Measurements from ENCODE around the gene CACTIN.

The CACTIN gene

DNA sequence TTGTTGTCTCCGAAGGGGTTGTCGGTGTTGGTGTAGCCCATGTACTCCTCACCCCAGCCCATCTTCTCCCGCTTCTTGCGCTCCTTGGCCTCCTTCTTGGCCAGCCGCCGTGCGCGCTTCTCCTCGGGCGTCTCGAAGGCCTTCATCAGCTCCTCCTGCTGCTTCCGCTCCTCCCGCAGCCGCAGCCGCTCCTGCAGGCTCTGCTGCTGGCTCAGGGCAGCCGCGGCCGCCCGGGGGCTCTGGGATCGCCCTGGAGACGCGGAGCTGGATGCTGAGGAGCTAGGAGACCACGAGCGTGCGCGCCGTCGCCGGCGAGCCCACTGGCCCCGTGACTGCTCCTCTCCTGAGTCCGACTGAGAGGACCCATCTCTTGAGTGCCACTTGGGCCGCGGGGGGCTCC, 2.9 kb downstream of the CACTIN start:
- FAIRE-seq: no peak

DNA sequence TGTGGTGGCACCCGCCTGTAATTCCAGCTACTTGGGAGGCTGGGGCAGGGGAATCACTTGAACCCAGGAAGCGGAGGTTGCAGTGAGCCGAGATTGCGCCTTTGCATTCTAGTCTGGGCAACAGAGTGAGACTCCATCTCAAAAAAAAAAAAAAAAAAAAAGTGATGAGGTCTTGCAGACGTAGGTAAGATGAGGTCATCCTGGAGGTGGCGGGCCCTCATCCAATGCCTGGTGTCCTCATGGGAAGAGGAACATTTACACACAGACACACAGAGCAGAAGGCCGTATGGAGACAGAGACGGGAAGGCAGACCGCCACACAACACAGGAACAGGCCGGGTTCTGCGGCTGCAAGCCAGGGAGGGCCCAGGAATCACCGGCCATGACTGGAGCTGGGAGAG, 4.4 kb downstream of the CACTIN start:
- FAIRE-seq: no peak

DNA sequence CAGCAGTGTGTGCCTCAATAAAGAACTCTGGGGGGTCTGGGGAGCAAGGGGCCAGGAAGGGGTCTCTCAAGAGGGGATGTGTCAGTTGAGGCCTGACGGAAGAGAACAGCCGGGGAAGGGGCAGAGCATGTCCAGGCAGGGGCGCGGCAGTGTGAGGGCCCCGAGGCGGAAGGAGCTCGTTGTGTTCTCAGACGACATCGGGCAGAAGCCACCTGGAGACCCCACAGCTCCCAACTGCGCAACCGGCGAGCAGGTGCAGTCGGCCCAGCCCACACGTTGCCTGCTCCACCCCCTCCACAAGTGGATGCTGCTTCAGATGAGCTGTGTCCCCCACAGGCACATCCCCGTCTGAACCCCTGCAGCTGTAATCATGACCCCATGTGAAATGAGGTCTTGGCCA, 4.9 kb downstream of the CACTIN start:
- FAIRE-seq: no peak

DNA sequence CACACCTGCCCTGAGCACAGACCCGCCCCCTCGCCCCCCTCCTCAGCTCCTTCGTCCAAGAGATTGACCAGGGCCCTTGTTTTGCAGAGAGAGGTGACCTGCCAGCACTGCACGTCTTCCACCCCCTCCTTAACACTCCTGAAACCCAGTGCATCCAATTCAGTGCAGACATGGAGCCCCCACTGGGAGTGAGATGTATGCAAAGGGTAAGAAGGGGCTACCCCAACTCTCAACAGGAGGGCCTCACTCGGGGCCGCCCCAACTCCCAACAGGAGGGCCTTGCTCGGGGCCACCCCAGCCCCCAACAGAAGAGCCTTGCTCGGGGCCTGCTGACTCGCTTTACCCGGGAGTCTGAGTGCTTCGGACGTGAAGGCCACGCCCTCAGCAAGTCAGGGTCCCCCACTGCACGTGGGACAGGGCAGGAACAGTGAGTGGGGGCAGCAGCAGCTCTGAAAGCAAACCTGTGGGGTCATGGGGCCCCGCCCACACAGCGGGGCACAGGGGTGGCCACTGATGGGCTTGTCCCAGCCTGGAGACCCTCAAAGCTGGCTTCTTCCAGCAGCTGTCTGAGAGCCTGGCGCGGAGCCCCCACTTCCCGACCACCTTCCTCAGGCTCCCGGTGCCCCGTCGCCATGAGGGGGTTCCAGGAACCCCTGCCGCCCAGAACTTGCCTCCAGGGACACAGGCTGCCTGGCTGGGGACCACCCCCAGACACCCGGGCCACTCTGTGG, 5.6 kb downstream of the CACTIN start:
- FAIRE-seq: no peak

DNA sequence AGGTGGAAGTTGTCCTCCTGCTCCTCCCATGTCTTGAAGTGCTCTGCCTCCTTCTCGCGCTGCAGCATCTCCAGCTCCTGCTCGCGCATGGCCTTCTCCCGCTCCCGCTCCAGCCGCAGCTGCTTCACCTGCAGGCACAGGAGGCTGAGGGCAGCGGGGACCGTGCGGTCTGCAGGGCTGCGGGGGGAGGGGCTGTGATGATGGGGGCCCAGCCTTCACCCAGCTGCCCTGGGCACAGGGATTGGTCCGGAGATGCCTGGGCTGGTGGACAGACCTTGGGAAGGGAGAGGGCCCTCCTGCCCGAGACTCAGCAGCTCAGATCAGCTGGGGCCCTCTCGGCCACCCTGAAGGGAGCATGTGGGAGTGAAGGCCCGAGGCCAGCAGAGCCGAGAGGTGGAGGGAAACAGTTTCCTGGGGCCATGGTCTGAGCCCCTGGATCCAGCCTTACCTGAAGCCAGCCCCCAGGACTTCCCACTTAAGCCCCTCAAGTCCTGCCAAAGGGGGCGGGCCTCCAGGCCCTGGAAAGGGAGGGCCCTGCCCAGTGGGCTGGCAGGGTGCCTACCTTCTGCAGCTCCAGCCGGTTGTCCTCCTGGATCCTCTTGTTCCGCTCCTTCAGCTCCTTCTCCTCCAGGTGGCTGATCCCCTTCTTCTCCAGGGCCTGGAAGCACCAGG, 6.3 kb downstream of the CACTIN start:
- FAIRE-seq: no peak

DNA sequence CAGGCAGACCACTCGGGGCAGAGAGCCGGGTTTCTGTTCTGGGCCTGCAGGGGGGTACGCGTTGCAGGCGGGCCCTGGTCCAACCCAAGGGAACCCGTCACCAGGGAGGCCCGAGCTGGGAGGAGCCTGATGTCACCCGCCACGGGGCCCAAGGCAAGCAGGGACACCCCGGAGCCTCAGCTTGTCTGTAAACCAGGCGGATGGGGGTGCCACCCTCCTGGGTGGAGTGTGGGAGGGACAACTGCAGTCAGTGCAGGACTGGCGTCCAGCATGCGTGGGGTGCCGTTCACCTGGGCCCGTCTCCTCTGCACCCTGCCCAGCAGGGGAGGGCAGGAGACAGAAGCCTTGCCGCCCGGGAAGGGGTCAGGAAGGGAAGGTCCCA, 7.0 kb downstream of the CACTIN start:
- FAIRE-seq: no peak

DNA sequence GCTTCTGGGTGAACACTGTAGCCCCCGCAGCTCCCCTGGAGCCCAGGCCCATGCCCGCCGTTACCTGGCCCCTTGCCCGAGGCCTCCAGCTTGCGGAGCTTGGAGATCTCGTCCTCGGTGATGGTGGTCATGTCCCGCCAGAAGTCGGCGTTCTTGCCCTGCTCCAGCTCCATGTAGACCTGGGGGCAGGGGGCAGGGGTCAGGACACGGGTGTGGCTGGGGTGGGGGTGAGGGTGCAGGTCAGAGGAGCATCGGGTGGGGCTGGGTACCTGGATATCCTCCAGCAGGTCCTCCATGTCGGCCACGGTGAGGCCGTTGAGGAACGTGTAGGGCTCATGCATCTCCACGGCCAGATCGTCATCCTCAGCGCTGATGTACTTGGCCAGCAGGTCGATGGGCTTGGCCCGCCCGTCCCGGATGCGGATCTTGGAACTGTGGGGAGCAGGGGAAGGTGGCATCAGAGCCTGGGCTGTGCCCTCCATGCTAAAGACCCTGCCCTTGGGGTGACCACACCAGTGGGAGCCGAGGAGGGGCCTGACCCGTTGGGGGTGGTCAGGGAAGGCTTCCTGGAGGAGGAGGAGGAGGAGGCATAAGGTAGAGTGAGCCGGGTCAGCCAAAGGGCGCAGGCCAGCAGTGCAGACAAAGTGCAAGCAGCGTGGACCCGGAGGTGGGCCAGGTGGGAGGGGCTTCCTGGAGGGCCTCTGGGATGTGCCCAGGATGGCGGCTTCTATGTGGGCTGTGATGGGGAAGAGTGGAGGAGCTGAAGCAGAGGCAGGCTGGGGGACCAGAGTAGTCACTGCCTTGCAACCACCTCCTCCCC, 7.6 kb downstream of the CACTIN start:
- FAIRE-seq: no peak

DNA sequence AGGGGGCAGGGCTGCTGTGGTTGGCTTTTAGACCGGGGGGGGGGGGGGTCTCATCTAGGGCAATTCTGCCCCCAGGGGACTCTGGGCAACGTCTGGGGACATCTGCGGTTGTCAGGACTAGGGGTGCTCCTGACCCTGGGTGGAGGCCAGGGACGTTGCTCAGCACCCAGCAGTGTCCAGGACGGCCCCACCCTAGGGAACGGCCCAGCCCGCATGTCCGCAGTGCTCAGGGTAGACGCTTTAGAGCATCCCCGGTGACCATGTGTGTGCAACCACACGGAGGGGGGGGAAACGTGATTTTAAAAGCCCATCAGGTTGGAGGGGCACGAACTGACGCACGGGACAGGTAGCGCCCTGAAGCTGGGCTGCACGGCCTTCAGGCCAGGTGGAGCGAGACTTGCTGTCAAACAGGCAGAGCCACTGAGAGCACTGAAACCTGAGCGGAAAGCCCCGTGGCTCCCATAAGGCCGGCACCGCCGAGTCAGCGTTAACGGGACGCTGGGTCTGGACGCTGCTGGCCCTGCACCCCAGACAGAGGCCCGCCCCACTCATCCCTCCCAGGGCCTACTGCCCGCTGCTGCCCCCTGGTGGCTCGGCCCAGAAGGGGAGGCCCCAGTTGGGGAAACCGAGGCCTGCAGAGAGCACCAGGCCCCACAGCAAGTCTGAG, 8.3 kb downstream of the CACTIN start:
- no peak for FAIRE-seq

DNA sequence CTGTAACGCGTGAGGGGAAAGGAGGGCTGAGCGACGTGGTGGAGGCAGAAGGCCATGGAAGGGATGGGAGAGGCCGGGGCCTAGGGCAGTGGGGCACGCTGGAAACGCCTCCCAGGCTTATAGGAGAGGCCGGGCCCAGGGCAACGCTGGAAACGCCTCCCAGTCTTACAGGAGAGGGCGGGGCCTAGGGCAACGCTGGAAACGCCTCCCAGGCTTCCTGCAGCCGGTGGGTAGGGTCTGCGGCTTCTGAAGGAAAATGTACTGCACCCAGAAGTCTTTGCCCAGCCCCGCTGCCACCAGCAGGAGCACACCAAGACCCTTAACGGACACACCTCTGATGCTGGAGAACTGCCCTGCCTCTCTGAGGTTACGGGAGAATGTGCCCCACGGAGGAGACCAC, 9.1 kb downstream of the CACTIN start:
- peak; percentile 8 for FAIRE-seq

DNA sequence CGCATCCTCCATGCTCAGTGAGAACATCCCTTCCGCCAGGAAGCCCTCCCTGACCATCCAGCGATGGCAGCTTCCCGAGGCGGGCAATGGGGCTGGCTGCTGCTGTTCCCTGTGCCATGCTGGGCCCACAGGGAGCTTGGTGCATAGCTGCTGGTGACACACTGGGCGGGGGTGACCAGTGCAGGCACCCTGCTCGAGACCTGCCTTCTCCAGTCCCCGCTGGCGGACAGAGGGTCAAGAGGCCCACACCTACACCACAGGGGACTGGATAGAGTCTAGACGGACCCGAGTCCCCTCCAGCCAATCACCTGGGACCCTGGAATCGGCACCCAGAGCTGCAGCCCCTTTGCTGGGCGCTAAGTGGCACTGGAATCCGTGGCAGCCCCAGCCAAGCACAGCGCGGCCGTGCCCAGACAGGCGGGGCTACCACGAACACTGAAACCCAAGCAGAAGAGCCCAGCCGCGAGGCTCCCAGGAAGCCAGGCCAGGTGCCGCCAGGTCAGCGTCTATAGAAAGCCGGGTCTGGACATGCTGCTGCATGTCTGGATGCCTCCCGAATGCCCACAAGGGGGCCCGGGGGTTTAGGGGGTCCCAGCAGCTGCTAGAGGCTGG, 11.0 kb downstream of the CACTIN start:
- FAIRE-seq: no peak

DNA sequence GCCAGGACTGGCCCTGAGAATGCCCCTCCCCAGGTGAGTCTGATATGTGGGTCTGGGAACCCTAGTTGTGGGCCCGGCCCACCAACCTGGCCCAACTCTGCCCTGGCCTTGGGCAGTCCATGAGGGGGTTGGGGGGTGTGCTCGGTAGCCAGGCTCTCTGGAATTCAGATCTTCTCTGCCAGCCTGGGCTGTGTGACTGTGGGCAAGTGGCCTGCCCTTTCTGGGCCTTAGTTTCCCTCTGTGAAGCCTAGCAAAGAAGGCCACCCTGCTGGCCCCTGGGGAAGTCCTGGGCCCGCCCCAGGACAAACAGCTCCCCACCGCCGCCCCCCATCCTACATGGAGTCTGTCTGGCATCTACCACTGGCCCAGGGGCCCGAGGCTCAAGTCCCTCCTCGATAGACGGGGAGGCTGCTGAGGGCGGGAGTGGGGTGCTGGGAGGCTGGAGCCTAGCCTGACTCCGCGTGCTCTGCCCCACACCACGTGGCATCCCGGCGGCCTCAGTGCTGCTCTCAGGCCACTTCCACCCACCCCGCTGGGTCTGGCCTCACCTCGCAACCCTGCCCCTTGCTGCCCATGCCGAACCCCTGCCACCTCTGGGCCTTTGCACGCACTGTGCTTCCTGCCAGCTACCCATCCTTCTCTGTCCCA, 11.6 kb downstream of the CACTIN start:
- FAIRE-seq: no peak

DNA sequence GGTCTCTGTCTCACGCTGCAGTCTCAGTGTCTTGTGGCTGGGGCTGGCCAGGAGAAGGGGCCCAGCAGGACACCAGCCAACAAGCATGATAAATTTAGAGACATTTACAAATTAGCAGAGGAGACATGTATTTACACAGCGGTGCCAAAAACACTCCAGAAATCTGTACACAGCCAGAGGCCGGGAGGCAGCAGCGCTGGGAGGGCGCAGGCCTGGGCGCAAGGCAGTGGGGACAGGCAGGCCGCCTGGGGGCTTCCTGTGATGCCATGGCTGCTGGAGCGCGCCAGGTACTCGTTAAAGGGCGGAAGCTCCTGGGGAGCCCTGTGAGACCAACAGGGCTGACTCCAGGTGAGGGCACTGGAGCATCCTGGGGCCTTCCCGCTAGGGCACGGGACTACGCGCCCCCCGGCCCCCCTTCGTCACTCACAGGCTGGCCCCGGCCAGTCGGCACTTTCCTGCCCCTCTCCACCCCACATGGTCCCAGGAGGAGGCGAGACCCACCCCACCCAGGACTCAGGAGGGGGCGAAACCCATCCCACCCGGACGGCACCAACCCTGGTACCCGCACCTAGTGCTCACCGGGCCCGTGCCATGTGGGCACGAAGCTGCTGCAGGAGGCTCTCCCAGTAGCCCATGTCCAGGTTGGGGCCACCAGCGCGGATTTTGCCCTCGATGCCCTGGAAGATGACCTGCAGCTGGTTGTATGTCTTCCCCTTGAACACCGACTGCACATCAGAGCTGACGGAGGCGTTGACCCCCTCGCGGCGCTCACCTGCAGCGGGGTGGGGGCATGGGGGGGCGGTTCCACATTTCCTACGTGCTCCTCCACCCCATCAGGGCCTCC, 12.6 kb downstream of the CACTIN start:
- no peak for FAIRE-seq

DNA sequence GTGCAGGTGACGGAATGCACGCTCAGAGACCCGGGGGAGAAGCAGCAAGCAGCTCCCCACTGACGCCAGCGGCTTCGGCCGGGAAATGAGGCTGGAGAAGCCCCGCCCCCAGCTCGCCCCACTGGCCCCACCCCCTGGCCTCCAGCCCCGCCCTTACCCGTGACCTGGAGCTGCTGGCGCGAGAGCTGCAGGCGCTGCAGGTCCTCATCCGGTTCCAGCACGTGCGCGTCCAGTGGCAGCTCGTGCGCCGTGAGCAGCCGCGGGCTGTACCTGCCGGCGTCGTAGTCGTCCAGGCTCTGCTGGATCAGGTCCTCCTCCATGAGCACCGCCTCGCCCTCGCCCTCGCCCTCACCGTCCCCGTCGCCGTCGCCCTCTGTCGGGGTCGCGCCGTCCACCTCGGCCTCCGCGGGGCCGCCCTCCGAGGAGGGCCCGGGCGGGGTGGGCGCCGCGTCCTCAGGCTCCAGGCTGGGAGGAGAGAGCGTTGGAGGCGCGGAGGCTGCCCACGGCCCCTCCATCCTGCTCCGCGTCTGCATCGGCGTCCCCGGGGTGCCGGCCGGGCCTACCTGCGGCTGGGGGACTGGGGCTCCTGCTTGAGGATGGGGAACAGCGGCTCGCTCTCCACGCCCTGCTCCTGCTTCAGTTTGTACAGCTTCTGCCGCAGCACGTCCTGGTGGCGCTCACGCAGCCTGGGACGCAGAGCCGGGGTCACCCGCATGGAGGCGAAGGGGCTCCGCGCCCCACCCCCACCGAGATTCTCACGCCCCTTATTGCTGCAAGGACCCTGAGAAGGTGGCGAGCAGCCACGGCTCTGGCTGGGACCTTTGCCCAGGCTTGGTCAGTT, 13.5 kb downstream of the CACTIN start:
- FAIRE-seq: no peak

DNA sequence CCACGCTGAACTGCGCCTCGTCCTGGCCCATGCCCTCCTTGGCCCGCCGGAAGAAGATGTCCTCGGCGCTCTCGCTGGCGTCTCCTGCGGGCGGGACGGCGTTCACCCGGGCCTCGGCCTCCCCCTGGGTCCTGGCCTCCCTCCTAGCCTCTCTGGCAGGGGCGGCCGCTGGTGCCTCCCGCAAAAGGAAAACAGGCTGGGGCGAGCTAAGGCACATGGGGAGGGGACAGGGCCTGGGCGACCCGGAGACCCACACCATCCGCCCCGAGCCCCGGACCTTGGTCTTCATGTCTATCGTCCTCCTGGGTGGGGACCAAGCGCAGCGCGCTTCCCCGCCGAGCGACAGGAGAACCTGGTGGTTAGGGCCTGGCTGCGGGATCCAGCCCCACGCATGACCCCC, 14.3 kb downstream of the CACTIN start:
- no peak for FAIRE-seq

DNA sequence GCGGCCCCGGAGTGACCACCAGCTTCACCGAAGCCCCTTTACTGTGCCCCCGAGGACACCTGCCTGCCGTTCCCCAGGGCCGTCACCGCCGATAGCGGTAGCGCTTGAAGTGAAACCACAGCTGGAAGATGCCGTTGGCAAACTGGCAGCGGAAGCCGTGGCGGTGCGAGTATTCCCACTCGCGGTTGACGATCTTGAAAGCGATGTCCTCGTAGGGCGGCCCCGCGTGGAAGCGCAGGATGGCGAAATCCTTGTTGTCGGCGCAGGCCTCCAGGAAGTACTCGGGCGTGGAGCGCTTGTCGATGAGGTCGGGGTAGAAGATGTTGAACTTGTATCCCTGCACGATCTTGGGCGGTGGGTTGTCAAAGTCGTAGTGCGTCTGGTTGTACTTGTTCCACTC, 14.7 kb downstream of the CACTIN start:
- FAIRE-seq: no peak

DNA sequence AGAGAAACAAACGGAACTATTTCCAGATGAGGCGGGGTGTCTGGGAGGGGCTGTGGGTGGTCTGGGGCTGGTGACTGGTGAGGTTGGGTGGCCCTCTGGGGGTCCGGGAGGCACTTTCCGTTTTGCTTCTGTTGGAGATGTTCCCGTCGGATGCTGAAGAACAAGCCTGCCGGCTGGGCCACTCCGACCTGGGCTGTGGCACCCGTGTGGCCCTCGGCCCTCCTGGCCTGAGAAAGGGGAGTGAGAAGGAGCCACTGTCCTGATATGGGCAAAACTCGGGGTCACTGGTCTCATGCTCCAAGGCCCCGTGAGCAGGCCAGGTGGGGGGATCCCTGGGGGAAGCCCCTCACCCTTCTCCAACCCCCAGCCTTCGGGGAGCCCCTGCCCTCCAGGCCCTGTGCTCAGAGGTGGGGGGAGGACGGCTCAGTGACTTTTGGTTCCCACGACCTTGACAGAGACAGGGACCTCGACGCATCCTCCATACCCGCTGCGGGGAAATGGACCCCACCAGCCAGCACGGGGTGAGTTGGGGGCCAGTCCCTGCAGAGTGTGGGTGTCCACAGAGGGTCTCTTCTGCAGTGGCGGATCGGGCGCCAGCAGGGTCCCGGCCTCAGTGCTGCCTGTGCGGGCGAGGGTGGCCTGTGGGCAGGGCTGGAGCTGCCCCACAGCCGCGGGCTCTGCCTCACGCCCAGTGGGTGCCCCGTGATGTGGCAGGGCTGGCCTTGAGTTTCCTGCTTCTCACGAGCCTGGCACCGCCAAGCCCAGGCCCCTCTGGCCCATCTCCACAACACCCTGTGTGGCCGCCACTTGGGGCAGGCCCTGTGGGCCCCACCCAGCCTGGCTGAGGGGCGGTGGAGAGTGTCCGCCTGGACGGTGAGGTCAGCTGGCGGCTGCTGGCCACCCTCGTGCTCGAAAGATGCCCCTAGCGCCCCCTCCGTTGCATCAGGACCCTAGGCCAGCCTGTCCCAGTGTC, 15.6 kb downstream of the CACTIN start:
- no peak for FAIRE-seq

DNA sequence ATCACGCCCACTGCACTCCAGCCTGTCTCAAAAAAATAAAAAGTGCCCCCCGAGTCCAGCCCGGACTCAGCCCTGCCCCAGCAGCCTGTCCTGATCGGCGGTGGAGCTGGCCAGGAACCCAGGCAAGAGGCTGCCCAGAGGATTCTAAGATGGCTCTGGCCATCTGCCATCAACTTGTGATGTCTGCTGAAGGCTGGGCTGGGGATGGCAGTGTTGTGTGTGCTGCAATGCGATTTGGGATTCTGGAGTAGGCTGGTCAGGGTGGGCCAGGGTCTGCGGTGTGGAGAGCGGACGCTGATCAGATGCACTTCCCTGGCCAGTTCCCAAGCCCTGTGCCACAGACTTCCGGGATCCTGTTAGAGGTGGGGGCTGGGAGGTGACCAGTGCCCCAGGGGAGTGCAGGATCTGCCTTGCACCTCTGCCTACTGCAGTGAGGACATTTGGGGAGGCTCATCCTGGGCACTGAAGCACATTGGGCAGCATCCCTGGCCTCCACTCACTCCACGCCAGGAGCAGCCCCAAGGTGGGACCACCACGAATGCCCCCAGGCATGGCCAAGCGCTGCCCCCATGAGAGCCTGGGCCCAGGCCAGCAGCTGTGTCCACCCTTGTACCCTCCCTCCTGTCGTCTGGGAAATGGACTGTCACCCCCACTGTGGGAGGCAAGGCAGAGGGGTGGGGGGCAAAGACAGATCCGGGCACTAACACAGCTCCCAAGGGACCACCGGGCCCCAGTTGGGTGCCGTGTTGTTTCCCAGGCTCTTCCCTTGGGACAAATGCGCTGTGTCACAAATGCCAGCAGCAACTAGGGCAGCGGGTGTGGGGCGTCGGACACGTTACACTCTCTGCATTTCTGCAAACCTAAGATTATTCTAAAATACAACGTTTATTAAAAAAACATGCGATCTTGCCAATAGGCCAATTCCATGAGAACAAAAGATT, 16.5 kb downstream of the CACTIN start:
- no peak for FAIRE-seq

DNA sequence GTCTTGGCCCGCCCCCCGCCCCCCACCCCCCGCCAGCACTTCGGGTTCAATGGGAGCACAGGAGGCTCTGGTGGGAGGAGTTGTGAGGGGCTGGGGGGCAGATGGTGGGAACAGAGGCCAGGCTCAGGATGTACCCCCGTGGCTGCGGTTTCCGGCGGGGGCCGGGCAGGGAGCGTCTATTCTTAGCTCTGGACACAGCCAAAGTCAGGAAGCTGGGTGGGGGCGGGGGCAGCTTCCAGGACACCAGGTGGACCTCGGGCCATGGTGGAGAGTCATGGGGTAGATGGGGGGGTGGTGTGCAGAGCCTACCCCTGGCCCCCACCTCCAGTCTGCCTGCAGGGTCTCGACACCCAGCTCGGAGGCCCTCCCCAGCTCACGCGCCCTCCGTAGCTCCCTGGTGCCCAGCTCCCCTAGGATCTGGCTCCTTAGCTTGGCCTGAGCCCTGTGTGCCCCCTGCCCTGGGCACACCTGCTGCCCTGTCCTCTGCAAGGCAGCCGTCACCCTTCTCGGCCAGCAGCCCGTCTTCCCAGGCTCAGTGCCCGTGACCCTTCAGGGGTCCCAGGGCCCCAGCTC, 17.8 kb downstream of the CACTIN start:
- no peak for FAIRE-seq
